Activated naive CD4-positive, alpha-beta T cell treated with anti-CD3 and anti-CD28 coated beads, Interleukin-2, amount 10 ng/mL, durations not matched to agents 7 days and 5 days (primary cell): ENCODE measurements around the gene TOR1AIP2.
"Not testable (repeated sequence)": the region's sequence is repeated elsewhere in the genome, so short reads cannot be mapped to it uniquely, and the experiment has no call there.

Source experiments
- CTCF ChIA-PET: fragments of 350-600 bp; sonication (Branson Sonifier 250); formaldehyde crosslinking; loops from one replicate; lab custom pipeline; 2021; ENCODE audit warnings: antibody characterized with exemption; lab: Charles Lee
- DNase-seq: peaks from one replicate; pipeline ENCODE4 v3.0.0-alpha.2; 2020
- H3K27ac Mint-ChIP-seq: one replicate; pipeline ENCODE4 v1.8.0; 2021; ENCODE audit warnings: mild to moderate bottlenecking, moderate library complexity, mixed read lengths
- H3K27me3 Mint-ChIP-seq: one replicate; pipeline ENCODE4 v1.8.0; 2021; ENCODE audit warnings: mild to moderate bottlenecking, mixed read lengths
- H3K36me3 Mint-ChIP-seq: one replicate; pipeline ENCODE4 v1.8.0; 2021; ENCODE audit warnings: mixed read lengths
- H3K4me1 Mint-ChIP-seq: one replicate; pipeline ENCODE4 v1.8.0; 2021; ENCODE audit warnings: mixed read lengths
- H3K4me3 Mint-ChIP-seq: one replicate; pipeline ENCODE4 v1.8.0; 2021; ENCODE audit warnings: mild to moderate bottlenecking, moderate library complexity, mixed read lengths
- H3K9me3 Mint-ChIP-seq: one replicate; pipeline ENCODE4 v1.8.0; 2021; ENCODE audit warnings: mixed read lengths

The TOR1AIP2 gene

DNA sequence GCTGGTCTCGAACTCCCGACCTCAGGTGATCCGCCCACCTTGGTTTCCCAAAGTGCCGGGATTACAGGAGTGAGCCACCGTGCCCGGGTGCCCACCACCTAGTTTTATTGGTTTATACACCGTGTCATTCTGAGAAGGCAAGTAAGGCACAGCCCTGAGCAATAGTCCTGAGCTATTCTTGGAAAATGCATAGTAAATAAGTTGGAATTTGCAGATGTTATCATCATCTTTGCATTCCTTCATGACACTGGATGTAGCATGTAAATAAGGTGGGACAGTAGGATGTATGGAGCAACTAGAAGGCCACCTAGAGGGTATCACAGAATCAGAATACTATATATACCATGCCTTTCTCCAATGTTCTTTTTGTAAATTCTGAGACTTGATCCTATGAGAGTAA is 11.0 kb downstream of the TOR1AIP2 start:
- CTCF ChIA-PET = interaction anchor here (1.2 to 7.1 kb wide), 6 partner anchors 10 to 312 kb away, joined by 3 to 98 read pairs (median 7); partner anchors contain the start of gene TOR1AIP2
- no peaks in the 10 kb centered on the region for H3K9me3 Mint-ChIP-seq
- peaks cover 2% of the 10 kb centered on the region for H3K4me1 Mint-ChIP-seq
- DNase-seq = no peak
- peaks cover 35% of the 10 kb centered on the region for H3K36me3 Mint-ChIP-seq
- no peak overlapping the region for H3K27ac Mint-ChIP-seq
- H3K27me3 Mint-ChIP-seq = no peaks in the 10 kb centered on the region
- H3K4me3 Mint-ChIP-seq = no peak overlapping the region

GRCh38 chr1:179865377-179865776 is 12.2 kb downstream of the TOR1AIP2 start:
- Mint-ChIP-seq H3K4me3 (no peak overlapping the region), H3K36me3 (peaks cover 39% of the 10 kb centered on the region), H3K9me3 (no peaks in the 10 kb centered on the region), H3K27ac (no peak overlapping the region), H3K27me3 (no peaks in the 10 kb centered on the region), H3K4me1 (no peaks in the 10 kb centered on the region)
- DNase-seq = no peak
- CTCF ChIA-PET = interaction anchor here (3.0 to 7.1 kb wide), 2 partner anchors 51 to 313 kb away, joined by 9 to 98 read pairs; no protein-coding TSS in a partner anchor

- no peak for DNase-seq
- Mint-ChIP-seq H3K27me3 (no peaks in the 10 kb centered on the region), H3K36me3 (peaks cover 39% of the 10 kb centered on the region), H3K4me1 (no peaks in the 10 kb centered on the region), H3K27ac (no peak overlapping the region), H3K9me3 (no peaks in the 10 kb centered on the region), H3K4me3 (no peak overlapping the region)
- CTCF ChIA-PET = interaction anchor here (1.2 to 2.3 kb wide), 2 partner anchors 319 to 353 kb away, joined by 3 to 6 read pairs; no protein-coding TSS in a partner anchor
Observed at GRCh38 chr1:179860652-179861051, 17.0 kb downstream of the TOR1AIP2 start.

GRCh38 chr1:179857009-179857408 is 20.6 kb downstream of the TOR1AIP2 start:
- Mint-ChIP-seq H3K4me1 (peaks cover 7% of the 10 kb centered on the region), H3K9me3 (no peaks in the 10 kb centered on the region), H3K27me3 (no peaks in the 10 kb centered on the region), H3K4me3 (no peak overlapping the region), H3K36me3 (peaks cover 25% of the 10 kb centered on the region), H3K27ac (no peak overlapping the region)
- DNase-seq = no peak
- CTCF ChIA-PET = no interaction called here

GRCh38 chr1:179856296-179856695 is 21.3 kb downstream of the TOR1AIP2 start:
- Mint-ChIP-seq H3K4me3 (no peak overlapping the region), H3K9me3 (no peaks in the 10 kb centered on the region), H3K27me3 (no peaks in the 10 kb centered on the region), H3K4me1 (peaks cover 7% of the 10 kb centered on the region), H3K27ac (peak overlapping the region; percentile 7), H3K36me3 (peaks cover 26% of the 10 kb centered on the region)
- DNase-seq = no peak
- CTCF ChIA-PET = interaction anchor here (0.7 kb wide), 1 partner anchor 323 kb away, joined by 3 read pairs; no protein-coding TSS in a partner anchor

GRCh38 chr1:179855831-179856230 is 21.8 kb downstream of the TOR1AIP2 start:
- not testable (repeated sequence) for H3K27me3 Mint-ChIP-seq, H3K27ac Mint-ChIP-seq, H3K9me3 Mint-ChIP-seq, H3K4me3 Mint-ChIP-seq, DNase-seq, H3K4me1 Mint-ChIP-seq
- CTCF ChIA-PET = interaction anchor here (0.7 kb wide), 1 partner anchor 324 kb away, joined by 3 read pairs; no protein-coding TSS in a partner anchor
- peaks cover 28% of the 10 kb centered on the region for H3K36me3 Mint-ChIP-seq

DNA sequence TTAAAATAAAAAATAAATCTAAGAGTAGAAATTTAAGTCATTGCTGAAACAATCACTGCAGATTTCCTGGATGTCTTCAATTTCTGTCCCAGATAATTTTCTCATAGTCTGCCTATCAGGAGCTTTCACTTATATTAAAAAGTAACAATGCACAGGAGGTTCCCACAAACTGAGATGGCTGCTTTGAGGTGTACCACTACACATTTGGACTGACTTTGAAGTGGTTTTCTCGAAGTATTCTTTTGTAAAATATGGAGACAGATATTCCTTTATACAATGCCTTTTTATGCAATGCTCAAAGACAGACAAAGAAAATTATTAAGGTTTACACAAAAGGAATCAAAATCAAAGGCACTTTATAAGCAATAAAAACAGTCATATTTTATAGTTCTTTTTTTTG is 24.5 kb downstream of the TOR1AIP2 start:
- Mint-ChIP-seq H3K9me3 (no peaks in the 10 kb centered on the region), H3K27ac (no peak overlapping the region), H3K27me3 (no peaks in the 10 kb centered on the region), H3K4me1 (peaks cover 7% of the 10 kb centered on the region), H3K36me3 (peaks cover 41% of the 10 kb centered on the region), H3K4me3 (no peak overlapping the region)
- CTCF ChIA-PET = interaction anchor here (0.7 kb wide), 1 partner anchor 142 kb away, joined by 3 read pairs; no protein-coding TSS in a partner anchor
- no peak for DNase-seq

DNA sequence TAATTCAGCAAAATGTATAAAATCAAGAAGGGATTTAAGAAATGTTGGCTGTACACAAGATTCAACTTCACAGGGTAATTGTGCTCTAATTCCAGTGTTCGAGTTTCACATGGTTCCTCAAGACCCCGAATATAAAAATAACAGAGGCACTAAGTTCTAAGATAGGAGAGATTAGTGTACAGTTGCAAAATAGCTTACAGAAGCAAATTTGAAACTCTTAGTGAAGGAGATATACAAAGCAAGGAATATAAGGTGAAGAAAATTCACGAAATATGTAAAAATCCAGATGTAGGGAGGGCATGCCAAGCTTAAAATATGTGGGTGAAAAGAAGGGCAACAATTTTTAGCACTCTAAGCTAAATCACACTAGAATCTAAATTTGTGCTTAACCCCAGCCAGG is 29.4 kb downstream of the TOR1AIP2 start:
- peaks cover 5% of the 10 kb centered on the region for H3K4me1 Mint-ChIP-seq
- CTCF ChIA-PET = interaction anchor here (0.8 to 1.5 kb wide), 2 partner anchors 33 to 38 kb away, joined by 3 read pairs; no protein-coding TSS in a partner anchor
- H3K27ac Mint-ChIP-seq = no peak overlapping the region
- H3K27me3 Mint-ChIP-seq = no peaks in the 10 kb centered on the region
- H3K4me3 Mint-ChIP-seq = no peak overlapping the region
- H3K9me3 Mint-ChIP-seq = no peaks in the 10 kb centered on the region
- H3K36me3 Mint-ChIP-seq = peaks cover 44% of the 10 kb centered on the region
- DNase-seq = no peak

DNA sequence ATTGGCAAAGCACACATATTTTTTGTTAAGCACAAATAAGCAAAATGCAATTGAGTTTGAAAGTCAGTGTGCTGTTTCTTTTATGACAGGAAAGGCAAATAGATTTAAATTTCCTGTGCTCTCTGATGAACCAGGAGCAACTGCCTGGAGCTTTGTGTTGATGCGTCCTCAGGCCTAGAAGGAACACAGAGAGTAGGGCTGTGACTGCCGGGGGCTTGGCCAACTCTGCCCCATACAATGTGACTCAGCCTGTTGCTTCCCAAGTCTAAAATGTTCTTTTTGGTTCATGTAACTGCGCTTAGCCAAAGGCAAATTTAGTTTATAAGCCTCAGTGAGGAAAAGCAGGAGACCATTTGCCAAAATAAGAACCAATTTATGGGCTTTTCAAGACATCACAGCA is 37.5 kb downstream of the TOR1AIP2 start:
- Mint-ChIP-seq H3K4me1 (no peaks in the 10 kb centered on the region), H3K4me3 (no peak overlapping the region), H3K36me3 (peaks cover 10% of the 10 kb centered on the region), H3K27ac (no peak overlapping the region), H3K9me3 (no peaks in the 10 kb centered on the region), H3K27me3 (no peaks in the 10 kb centered on the region)
- DNase-seq = no peak
- CTCF ChIA-PET = interaction anchor here (1.0 to 1.8 kb wide), 2 partner anchors 12 to 30 kb away, joined by 3 to 6 read pairs; no protein-coding TSS in a partner anchor

GRCh38 chr1:179836686-179837445 is 40.7 kb downstream of the TOR1AIP2 start:
- H3K36me3 Mint-ChIP-seq, H3K9me3 Mint-ChIP-seq, DNase-seq, H3K4me3 Mint-ChIP-seq, H3K27me3 Mint-ChIP-seq, H3K27ac Mint-ChIP-seq: not testable (repeated sequence)
- CTCF ChIA-PET = interaction anchor here (0.8 to 1.5 kb wide), 2 partner anchors 27 to 131 kb away, joined by 3 read pairs; no protein-coding TSS in a partner anchor
- peaks cover 16% of the 10 kb centered on the region for H3K4me1 Mint-ChIP-seq

- DNase-seq = peak; percentile 55
- peaks cover 33% of the 10 kb centered on the region for H3K4me1 Mint-ChIP-seq
- no peaks in the 10 kb centered on the region for H3K36me3 Mint-ChIP-seq
- CTCF ChIA-PET = interaction anchor here (3.1 to 3.3 kb wide), 2 partner anchors 18 to 22 kb away, joined by 13 to 23 read pairs; no protein-coding TSS in a partner anchor
- H3K4me3 Mint-ChIP-seq = peak overlapping the region; percentile 25
- H3K9me3 Mint-ChIP-seq = no peaks in the 10 kb centered on the region
- peaks cover 12% of the 10 kb centered on the region for H3K27me3 Mint-ChIP-seq
- peak overlapping the region; percentile 93 for H3K27ac Mint-ChIP-seq
Observed at GRCh38 chr1:179831852-179832699, 45.5 kb downstream of the TOR1AIP2 start.

DNA sequence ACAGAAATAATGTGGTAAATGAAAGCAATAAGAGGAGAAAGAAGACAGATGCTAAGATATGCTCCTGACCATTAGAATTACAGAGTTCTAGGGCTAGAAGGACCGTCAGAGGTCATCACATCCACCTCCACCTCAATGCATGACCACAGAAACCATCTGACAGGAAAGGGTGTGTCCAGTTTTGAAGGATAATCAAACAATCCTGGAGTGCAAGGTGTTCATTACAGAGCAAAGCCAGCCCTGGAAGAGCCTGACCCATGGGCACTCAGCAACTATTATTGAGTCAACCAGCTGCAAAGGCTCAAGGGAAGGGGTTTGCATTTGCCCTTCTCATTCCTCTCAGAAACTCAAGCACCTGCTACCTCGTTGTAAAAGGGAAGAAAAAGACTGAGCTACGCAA is 46.4 kb downstream of the TOR1AIP2 start:
- H3K27me3 Mint-ChIP-seq = peaks cover 12% of the 10 kb centered on the region
- H3K27ac Mint-ChIP-seq = peak overlapping the region; percentile 93
- no peak for DNase-seq
- no peaks in the 10 kb centered on the region for H3K9me3 Mint-ChIP-seq
- peaks cover 33% of the 10 kb centered on the region for H3K4me1 Mint-ChIP-seq
- no peaks in the 10 kb centered on the region for H3K36me3 Mint-ChIP-seq
- H3K4me3 Mint-ChIP-seq = peak overlapping the region; percentile 25
- CTCF ChIA-PET = interaction anchor here (3.1 to 3.3 kb wide), 2 partner anchors 17 to 21 kb away, joined by 13 to 23 read pairs; no protein-coding TSS in a partner anchor

GRCh38 chr1:179828554-179829110 is 49.0 kb downstream of the TOR1AIP2 start:
- no peak for DNase-seq
- peaks cover 33% of the 10 kb centered on the region for H3K4me1 Mint-ChIP-seq
- H3K36me3 Mint-ChIP-seq = no peaks in the 10 kb centered on the region
- H3K4me3 Mint-ChIP-seq = no peak overlapping the region
- CTCF ChIA-PET = interaction anchor here (0.6 to 1.7 kb wide), 6 partner anchors 9 to 351 kb away, joined by 3 to 8 read pairs (median 5); no protein-coding TSS in a partner anchor
- H3K27me3 Mint-ChIP-seq = peaks cover 20% of the 10 kb centered on the region
- H3K9me3 Mint-ChIP-seq = no peaks in the 10 kb centered on the region
- H3K27ac Mint-ChIP-seq = no peak overlapping the region
